Stimulated activated CD8-positive, alpha-beta memory T cell treated with anti-CD3 and anti-CD28 coated beads, Interleukin-12 subunit alpha, Interleukin-12 subunit beta, amount 100 ng/mL, for 24 hours (primary cell): ENCODE results near the gene ABLIM2.

ENCODE experiments used
- DNase-seq: peaks from one replicate; pipeline ENCODE4 v3.0.0-alpha.2; 2020; ENCODE audit errors: extremely low read depth

ABLIM2 gene

GRCh38 chr4:7981738-7982394, 176.7 kb downstream of the ABLIM2 start:
- no peak for DNase-seq

GRCh38 chr4:7980036-7980435, 178.6 kb downstream of the ABLIM2 start:
- no peak for DNase-seq

DNA sequence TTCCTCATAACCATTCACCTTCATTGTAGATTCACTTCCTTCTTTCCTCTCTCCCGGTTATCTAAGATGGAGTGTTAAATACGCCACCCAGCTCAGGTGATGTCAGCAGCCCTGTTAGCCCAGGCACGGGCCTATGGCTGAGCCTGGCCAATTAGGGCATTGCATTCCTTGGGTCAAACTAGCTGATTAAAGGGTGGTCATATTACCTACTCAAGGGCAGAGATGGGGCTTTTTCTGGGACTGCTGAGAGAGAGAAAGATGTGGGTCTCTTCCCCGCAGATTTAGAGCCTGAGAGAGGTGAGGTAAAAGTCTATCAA, 179.0 kb downstream of the ABLIM2 start:
- no peak for DNase-seq

GRCh38 chr4:7978907-7979651, 179.5 kb downstream of the ABLIM2 start:
- DNase-seq: no peak

GRCh38 chr4:7978489-7978888, 180.1 kb downstream of the ABLIM2 start:
- no peak for DNase-seq

DNA sequence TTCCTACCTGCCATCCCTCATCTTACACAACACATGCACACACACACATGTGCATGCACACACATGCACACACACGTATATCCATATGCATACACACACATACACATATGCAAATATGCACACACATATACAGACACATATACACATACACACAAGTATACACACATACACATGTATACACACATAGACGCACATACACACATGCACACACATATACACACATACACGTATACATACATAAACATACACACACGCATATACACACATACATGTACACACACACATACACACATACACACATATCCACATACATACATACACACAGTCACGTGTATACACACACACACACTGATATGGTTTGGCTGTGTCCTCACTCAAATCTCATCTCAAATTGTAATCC, 182.0 kb downstream of the ABLIM2 start:
- DNase-seq: no peak

GRCh38 chr4:7976025-7976424, 182.6 kb downstream of the ABLIM2 start:
- DNase-seq: no peak

DNA sequence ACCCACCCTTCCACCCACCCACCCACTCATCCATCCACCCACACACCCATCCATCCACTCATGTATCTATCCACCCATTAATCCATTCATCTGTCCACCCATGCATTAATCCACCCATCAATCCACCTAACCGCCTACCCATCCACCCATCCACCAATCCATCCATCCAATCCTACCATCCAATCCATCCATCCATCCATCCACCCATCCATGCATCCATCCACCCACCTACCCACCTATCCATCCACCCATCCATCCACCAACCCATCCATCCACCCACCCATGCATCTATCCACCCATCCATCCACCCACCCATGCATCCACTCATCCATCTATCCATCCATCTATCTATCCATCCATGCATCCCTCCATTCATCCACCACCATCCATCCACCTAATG, 184.2 kb downstream of the ABLIM2 start:
- DNase-seq: no peak

DNA sequence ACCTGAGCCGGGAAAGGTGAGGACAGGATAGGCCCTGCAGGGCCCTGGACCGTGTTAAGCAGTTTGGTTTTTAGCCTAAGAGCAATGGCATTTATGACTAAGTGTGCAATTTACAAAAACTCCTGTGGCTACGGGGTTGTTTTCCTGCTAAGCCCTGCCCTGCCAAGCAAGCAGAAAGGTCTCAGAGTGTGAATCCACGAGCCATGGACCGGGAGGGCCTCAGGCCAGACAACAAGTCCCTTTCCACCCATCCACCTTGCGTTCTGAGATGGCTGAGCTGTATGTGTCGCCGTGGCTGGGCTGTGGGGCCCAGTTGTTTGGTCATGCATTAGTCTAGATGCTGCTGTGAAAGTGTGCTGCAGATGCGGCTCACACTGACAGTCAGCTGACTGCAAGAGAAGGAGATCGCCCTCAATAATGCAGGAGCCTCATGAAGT, 185.1 kb downstream of the ABLIM2 start:
- no peak for DNase-seq

- DNase-seq: no peak
Measured at GRCh38 chr4:7971881-7972500, 186.6 kb downstream of the ABLIM2 start.

DNA sequence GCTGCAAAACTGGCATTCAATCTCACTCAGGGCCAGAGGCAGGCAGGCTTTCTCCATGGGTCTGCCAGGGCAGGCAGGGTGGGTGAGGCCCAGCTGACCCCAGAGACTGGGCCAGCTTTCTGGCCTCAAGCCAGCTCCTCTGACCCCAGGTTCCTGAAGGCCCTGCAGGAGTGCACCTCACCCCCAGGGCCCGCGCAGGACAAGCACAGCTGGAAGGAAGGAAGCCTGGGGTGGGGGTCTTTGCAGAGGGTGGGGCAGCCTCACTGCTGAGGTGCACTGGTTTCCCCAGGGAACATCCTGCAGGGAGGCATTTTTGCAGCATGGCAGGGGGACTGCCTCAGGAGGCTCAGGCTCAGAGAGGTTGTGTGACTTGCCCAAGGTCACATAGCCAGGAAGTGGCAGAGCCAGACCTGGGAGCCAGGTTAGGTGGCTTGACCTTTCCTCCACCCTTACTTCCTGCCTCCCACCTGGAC, 187.4 kb downstream of the ABLIM2 start:
- DNase-seq: no peak

DNA sequence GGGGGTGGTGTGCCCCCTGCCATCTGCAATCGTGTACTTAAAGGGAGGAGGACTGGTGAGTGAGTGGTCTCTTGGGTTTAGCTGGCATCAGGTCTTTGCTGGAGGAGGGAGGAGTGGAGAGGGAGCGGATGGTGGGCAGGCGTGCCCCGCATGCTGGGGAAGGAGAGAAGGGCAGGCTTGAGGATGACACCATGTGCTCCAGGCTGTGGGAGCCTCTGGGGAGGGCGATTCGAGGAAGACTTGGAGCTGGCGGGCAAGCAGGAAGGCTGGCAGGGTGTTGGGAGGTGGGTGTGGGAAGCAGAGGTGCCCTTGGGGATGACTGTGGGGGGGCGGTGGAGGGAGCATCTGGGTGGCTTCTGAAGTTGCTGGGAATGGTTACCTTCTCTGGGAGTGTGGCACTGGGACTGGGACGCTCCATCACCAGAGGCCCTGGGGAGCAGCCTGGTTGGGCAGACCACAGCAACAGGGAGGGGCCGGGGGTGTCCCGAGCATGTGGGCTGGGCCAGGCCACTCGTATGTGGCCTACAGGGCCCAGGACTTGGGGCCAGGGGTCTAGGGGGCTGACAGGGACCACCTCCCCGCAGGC, 188.2 kb downstream of the ABLIM2 start:
- no peak for DNase-seq

GRCh38 chr4:7968262-7968896, 190.2 kb downstream of the ABLIM2 start:
- DNase-seq: no peak

- DNase-seq: no peak
Measured at GRCh38 chr4:7967501-7968261, 190.9 kb downstream of the ABLIM2 start.

GRCh38 chr4:7967063-7967440, 191.6 kb downstream of the ABLIM2 start:
- DNase-seq: no peak

DNA sequence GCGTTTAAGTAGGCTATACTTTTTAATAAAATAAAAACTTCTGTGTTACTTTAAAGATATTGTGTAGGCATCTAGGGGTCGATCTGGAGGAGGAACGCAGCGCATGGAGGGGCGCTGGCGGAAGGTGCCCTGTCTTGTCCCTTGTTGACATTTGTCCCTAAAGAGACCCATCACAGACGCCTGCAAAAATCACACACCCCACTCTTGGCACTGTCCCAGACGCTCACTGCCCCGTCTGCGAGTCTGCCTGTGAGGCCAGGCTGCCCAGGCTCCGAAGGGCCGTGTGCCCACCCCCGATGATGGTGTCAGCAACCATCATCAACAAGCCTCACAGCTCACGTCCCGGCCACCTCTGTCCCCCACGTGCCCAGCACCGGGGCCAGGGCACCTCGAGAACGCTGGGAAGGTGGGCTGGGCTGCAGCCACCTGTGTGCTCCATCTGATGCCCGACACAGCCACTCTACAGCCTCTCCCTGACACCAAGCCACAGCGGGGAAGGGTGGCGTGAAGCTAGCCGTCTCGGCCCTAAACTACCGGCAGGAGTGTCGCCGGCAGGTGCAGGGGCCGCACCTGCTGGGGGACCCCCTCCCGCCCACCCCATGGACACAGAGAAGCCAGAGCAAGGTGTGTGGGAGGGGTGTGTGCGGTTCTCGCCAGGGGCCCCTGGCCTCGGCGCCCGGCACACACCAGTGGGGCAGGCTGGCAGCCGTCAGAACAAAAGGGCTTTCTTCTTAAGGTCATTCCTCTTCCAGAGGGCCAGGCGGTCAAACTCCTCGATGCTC, 192.1 kb downstream of the ABLIM2 start:
- no peak for DNase-seq

DNA sequence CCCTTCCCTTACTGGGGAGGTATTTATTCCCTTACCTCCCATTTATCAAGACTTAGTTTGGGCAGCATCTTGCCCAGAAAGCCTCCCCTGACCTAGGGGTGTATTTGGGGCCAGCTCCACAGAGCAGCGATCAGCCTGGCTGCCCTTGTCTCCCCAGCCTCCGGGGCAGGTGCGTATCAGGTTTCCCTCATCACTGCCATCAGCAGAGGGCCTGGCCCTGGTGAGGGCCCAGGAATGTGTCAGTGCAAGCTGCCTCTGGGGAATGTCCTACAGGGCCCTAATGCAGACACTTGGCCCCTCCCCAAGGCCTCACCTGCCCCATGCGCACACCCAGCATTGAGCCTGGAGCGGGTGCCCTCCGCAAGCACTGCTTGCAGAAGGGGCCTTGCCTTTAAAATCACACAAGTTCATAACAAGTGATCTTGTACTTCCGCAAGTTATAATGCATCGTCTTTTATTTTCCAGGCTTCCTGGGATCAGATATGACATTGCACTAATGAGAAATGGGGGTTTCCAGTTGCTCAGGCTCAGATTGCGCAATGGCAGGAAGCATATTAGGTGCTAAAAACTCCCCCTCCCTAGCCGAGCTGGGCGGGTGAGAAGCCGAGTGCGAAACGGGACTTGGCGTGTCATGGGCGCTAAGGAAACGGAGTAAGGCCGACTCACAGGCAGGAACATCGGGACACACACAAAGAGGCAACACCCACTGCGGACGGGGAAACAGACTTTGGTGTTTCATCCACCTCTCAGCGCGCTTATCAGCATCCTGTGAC, 193.5 kb downstream of the ABLIM2 start:
- DNase-seq: no peak

DNA sequence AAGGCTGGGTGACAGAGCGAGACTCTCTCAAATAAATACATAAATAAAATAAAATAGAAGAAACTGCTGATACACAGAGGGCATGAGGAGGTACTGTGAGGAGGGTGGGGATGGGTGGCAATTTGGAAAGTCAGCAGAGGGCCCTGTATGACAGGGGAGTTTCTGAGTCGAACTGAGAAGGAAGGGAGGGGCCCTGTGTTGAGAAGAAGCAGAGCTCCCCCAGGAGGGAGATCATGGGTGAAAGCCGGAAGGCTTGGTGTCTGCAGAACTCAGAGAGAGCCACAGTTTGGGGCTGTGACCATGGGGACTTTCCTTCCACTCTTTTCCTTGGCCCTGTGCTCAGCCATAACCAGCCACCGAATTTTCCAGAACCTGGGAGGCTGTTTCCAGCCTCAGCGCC, 194.2 kb downstream of the ABLIM2 start:
- DNase-seq: no peak

DNA sequence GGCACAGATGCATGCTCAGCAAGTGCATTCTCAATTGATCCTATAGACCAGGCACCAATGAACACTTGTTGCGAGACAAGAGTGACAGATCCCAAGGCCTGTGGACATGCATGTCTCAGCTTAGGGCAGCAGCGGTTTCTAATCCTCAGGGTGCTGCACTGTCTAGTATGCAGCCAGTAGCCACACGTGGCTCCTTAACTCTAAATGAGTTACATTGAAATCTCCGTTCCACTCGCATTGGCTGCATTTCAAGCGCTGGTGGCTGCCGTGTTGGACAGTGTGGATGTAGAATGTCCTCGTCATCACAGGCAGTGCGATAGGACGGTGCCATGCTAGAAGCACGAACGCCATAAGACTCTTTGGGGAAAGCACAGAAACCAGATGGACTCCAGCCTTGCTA, 194.9 kb downstream of the ABLIM2 start:
- DNase-seq: no peak
